DND-41 (cell line): ENCODE measurements around the gene RANBP3L.
"Not testable (repeated sequence)": the region's sequence is repeated elsewhere in the genome, so short reads cannot be mapped to it uniquely, and the experiment has no call there.

Experiments
- ATAC-seq: fragments of 200-7000 bp; cut with Tn5 transposase; 3 replicates; pipeline ENCODE4 v1.9.1; 2021; ENCODE audit warnings: low read depth; ENCODE audit not compliant: insufficient read depth
- DNase-seq: peaks from one replicate; pipeline ENCODE4 v3.0.0-alpha.2; 2020
- H2AFZ ChIP-seq: 2 replicates; pipeline ENCODE4 v1.6.0; 2012; ENCODE audit warnings: low read depth, low read length
- H3K27ac ChIP-seq: 2 replicates; pipeline ENCODE4 v1.5.1; 2012; ENCODE audit warnings: low read length, inconsistent platforms
- H3K27me3 ChIP-seq: fragments of 200-600 bp; sonication (generic); 2 replicates; pipeline ENCODE4 v1.6.0; 2012; ENCODE audit warnings: low read length, mild to moderate bottlenecking, inconsistent platforms; ENCODE audit not compliant: insufficient read depth, poor library complexity
- H3K36me3 ChIP-seq: 2 replicates; pipeline ENCODE4 v1.5.1; 2012; ENCODE audit warnings: low read length, inconsistent platforms; ENCODE audit not compliant: insufficient read depth
- H3K4me1 ChIP-seq: 2 replicates; pipeline ENCODE4 v1.5.1; 2012; ENCODE audit warnings: mild to moderate bottlenecking, low read length; ENCODE audit not compliant: insufficient read depth
- H3K4me2 ChIP-seq: 2 replicates; pipeline ENCODE4 v1.6.0; 2012; ENCODE audit warnings: mild to moderate bottlenecking, moderate library complexity, low read length, inconsistent platforms; ENCODE audit not compliant: insufficient read depth
- H3K4me3 ChIP-seq, 2 experiments: fragments of 200-600 bp in 1 of 2; shearing (Covaris generic) in 1 of 2; 2 replicates each; pipeline ENCODE4 v1.5.1; 2012 to 2016; ENCODE audit warnings: inconsistent platforms in 2 of 2, low read length in 2 of 2, mild to moderate bottlenecking in 2 of 2, low read depth in 1 of 2, moderate library complexity in 1 of 2
- H3K79me2 ChIP-seq: 2 replicates; pipeline ENCODE4 v1.6.0; 2012; ENCODE audit warnings: low read length, inconsistent platforms; ENCODE audit not compliant: insufficient read depth
- H3K9ac ChIP-seq: 2 replicates; pipeline ENCODE4 v1.6.0; 2012; ENCODE audit warnings: low read depth, mild to moderate bottlenecking, inconsistent platforms, low read length, moderate library complexity
- H3K9me3 ChIP-seq: 2 replicates; pipeline ENCODE4 v1.5.1; 2012; ENCODE audit warnings: low read length, moderate library complexity, mild to moderate bottlenecking, inconsistent platforms; ENCODE audit not compliant: insufficient read depth, severe bottlenecking
- H4K20me1 ChIP-seq: 2 replicates; pipeline ENCODE4 v1.6.0; 2012; ENCODE audit warnings: low read length; ENCODE audit not compliant: insufficient read depth
- EZH2 ChIP-seq: IDR thresholded peaks from 3 replicates; pipeline ENCODE4 v1.6.1; 2012; ENCODE audit warnings: borderline replicate concordance, low read depth, mild to moderate bottlenecking, moderate library complexity, low read length, inconsistent platforms; ENCODE audit not compliant: severe bottlenecking
- TF ChIP-seq, protein P1 (sequence below): IDR thresholded peaks from 2 replicates; pipeline ENCODE4 v1.5.1; 2012; ENCODE audit warnings: borderline replicate concordance, low read length, moderate library complexity, mild to moderate bottlenecking; ENCODE audit not compliant: poor library complexity, severe bottlenecking; ENCODE audit errors: extremely low read depth

Gene RANBP3L

GRCh38 chr5:36337597-36337996 is 35.9 kb upstream of the RANBP3L start:
- ATAC-seq: no peak
- Histone ChIP-seq H3K9me3 (no peaks in the 10 kb centered on the region), H3K79me2 (no peaks in the 10 kb centered on the region), H3K9ac (no peak overlapping the region), H2AFZ (no peak overlapping the region), H3K36me3 (no peaks in the 10 kb centered on the region), H3K27ac (no peak overlapping the region), H4K20me1 (no peaks in the 10 kb centered on the region), H3K4me2 (no peak overlapping the region), H3K4me3 (no peak overlapping the region), H3K27me3 (peaks cover 9% of the 10 kb centered on the region), H3K4me1 (no peaks in the 10 kb centered on the region)
- TF ChIP-seq EZH2: no peak
- TF ChIP-seq, protein P1, sequence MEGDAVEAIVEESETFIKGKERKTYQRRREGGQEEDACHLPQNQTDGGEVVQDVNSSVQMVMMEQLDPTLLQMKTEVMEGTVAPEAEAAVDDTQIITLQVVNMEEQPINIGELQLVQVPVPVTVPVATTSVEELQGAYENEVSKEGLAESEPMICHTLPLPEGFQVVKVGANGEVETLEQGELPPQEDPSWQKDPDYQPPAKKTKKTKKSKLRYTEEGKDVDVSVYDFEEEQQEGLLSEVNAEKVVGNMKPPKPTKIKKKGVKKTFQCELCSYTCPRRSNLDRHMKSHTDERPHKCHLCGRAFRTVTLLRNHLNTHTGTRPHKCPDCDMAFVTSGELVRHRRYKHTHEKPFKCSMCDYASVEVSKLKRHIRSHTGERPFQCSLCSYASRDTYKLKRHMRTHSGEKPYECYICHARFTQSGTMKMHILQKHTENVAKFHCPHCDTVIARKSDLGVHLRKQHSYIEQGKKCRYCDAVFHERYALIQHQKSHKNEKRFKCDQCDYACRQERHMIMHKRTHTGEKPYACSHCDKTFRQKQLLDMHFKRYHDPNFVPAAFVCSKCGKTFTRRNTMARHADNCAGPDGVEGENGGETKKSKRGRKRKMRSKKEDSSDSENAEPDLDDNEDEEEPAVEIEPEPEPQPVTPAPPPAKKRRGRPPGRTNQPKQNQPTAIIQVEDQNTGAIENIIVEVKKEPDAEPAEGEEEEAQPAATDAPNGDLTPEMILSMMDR: no peak
- no peak for DNase-seq

- TF ChIP-seq EZH2: no peak
- TF ChIP-seq, protein P1: no peak
- no peaks in the 10 kb centered on the region for H3K4me1 ChIP-seq
- H3K36me3 ChIP-seq: no peaks in the 10 kb centered on the region
- H4K20me1 ChIP-seq: no peaks in the 10 kb centered on the region
- H3K9ac ChIP-seq: no peak overlapping the region
- no peaks in the 10 kb centered on the region for H3K9me3 ChIP-seq
- no peak overlapping the region for H3K27ac ChIP-seq
- DNase-seq (no peak), ATAC-seq (no peak)
- no peaks in the 10 kb centered on the region for H3K79me2 ChIP-seq
- no peak overlapping the region for H3K4me2 ChIP-seq
- H3K27me3 ChIP-seq: peaks cover 9% of the 10 kb centered on the region
- H2AFZ ChIP-seq: no peak overlapping the region
- H3K4me3 ChIP-seq: no peak overlapping the region
Measured at GRCh38 chr5:36334315-36334714, 32.6 kb upstream of the RANBP3L start.

GRCh38 chr5:36332720-36333119 is 31.0 kb upstream of the RANBP3L start:
- not testable (repeated sequence) for H3K9ac ChIP-seq, H2AFZ ChIP-seq, H3K9me3 ChIP-seq, H3K27ac ChIP-seq, H3K4me1 ChIP-seq, H4K20me1 ChIP-seq, H3K27me3 ChIP-seq, H3K4me2 ChIP-seq, ATAC-seq, DNase-seq, H3K79me2 ChIP-seq, H3K36me3 ChIP-seq, H3K4me3 ChIP-seq

DNA sequence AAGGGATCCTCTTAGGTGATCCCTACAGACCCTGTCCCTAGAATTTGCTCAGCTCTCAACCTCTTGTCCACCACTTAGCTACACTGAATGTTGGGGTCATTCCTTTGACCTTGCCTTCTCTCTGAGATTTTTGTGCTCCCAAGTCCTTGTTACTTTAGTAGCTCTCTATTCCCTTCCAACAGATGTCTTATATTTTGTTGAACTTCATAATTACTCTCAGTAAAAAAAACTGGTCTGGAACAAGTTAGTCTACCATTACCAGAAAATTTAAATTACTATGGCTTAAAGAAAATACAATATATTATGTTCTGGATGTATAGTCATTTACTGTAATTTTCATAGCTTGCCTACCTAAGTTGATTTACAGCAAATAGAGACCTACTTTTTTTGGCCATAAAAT is 23.5 kb upstream of the RANBP3L start:
- no peaks in the 10 kb centered on the region for H3K79me2 ChIP-seq
- ATAC-seq (no peak), DNase-seq (no peak)
- no peak overlapping the region for H3K9ac ChIP-seq
- H3K4me1 ChIP-seq: no peaks in the 10 kb centered on the region
- H3K27ac ChIP-seq: no peak overlapping the region
- TF ChIP-seq, protein P1: no peak
- TF ChIP-seq EZH2: no peak
- no peaks in the 10 kb centered on the region for H4K20me1 ChIP-seq
- H3K4me3 ChIP-seq: no peak overlapping the region
- H3K4me2 ChIP-seq: no peak overlapping the region
- H3K9me3 ChIP-seq: no peaks in the 10 kb centered on the region
- H3K27me3 ChIP-seq: no peaks in the 10 kb centered on the region
- no peaks in the 10 kb centered on the region for H3K36me3 ChIP-seq
- H2AFZ ChIP-seq: no peak overlapping the region
